Measurements from ENCODE around the gene VPS37B.

Gene VPS37B

GRCh38 chr12:122825773-122826724, 69.9 kb downstream of the VPS37B start:
- TF ChIP-seq CTCF (IDR thresholded peaks at IDR 0.05; ENCODE audit: unreplicated experiment in 3 of 3): no peak
- Mint-ChIP-seq H3K27ac (peak overlapping the region; percentile 83 to 94 (median 85)), H3K36me3 (ENCODE audit: low read depth) (no peaks in the 10 kb centered on the region)

GRCh38 chr12:122823429-122823828, 72.5 kb downstream of the VPS37B start:
- no peak for TF ChIP-seq CTCF (IDR thresholded peaks at IDR 0.05; ENCODE audit: unreplicated experiment in 3 of 3)
- H3K36me3 Mint-ChIP-seq (ENCODE audit: low read depth): no peaks in the 10 kb centered on the region
- no peaks in the 10 kb centered on the region for H3K9me3 Mint-ChIP-seq
- H3K4me3 Mint-ChIP-seq: no peak overlapping the region
- peaks cover 14% of the 10 kb centered on the region for H3K4me1 Mint-ChIP-seq
- no peak overlapping the region for H3K27ac Mint-ChIP-seq
- peaks cover 10% of the 10 kb centered on the region for H3K27me3 Mint-ChIP-seq (ENCODE audit: low read depth)

More at GRCh38 chr12:122825773-122826724, 69.9 kb downstream of the VPS37B start:
- Mint-ChIP-seq H3K4me1 (peaks cover 14% of the 10 kb centered on the region), H3K9me3 (no peaks in the 10 kb centered on the region), H3K4me3 (peak overlapping the region; percentile 81 to 87 (median 86)), H3K27me3 (ENCODE audit: low read depth) (peaks cover 21% of the 10 kb centered on the region)

- Mint-ChIP-seq H3K27me3 (ENCODE audit: low read depth) (peaks cover 3% of the 10 kb centered on the region), H3K27ac (no peak overlapping the region), H3K9me3 (no peaks in the 10 kb centered on the region), H3K36me3 (ENCODE audit: low read depth) (no peaks in the 10 kb centered on the region), H3K4me3 (no peak overlapping the region), H3K4me1 (no peaks in the 10 kb centered on the region)
- TF ChIP-seq CTCF (IDR thresholded peaks at IDR 0.05; ENCODE audit: unreplicated experiment in 3 of 3): no peak
Measured at GRCh38 chr12:122820838-122821271, 75.1 kb downstream of the VPS37B start.

GRCh38 chr12:122820138-122820537, 75.8 kb downstream of the VPS37B start:
- H3K27ac Mint-ChIP-seq: no peak overlapping the region
- no peaks in the 10 kb centered on the region for H3K9me3 Mint-ChIP-seq
- no peaks in the 10 kb centered on the region for H3K4me1 Mint-ChIP-seq
- no peaks in the 10 kb centered on the region for H3K36me3 Mint-ChIP-seq (ENCODE audit: low read depth)
- no peak for TF ChIP-seq CTCF (IDR thresholded peaks at IDR 0.05; ENCODE audit: unreplicated experiment in 3 of 3)
- H3K27me3 Mint-ChIP-seq (ENCODE audit: low read depth): peaks cover 3% of the 10 kb centered on the region
- no peak overlapping the region for H3K4me3 Mint-ChIP-seq

GRCh38 chr12:122819209-122819785, 76.6 kb downstream of the VPS37B start:
- no peaks in the 10 kb centered on the region for H3K36me3 Mint-ChIP-seq (ENCODE audit: low read depth)
- peak overlapping the region in 1 of 3 experiments; percentile 62 for H3K27ac Mint-ChIP-seq
- H3K27me3 Mint-ChIP-seq (ENCODE audit: low read depth): peaks cover 3% of the 10 kb centered on the region
- no peak for TF ChIP-seq CTCF (IDR thresholded peaks at IDR 0.05; ENCODE audit: unreplicated experiment in 3 of 3)
- H3K4me3 Mint-ChIP-seq: no peak overlapping the region
- H3K4me1 Mint-ChIP-seq: no peaks in the 10 kb centered on the region
- no peaks in the 10 kb centered on the region for H3K9me3 Mint-ChIP-seq
